Endothelial cell (in vitro differentiated cells): ENCODE results near the gene PERP. TPM values are rescaled to one million over a fixed set of nuclear protein-coding genes. Genes with fewer than 3 reads are reported as not detected.

Source experiments
- DNase-seq: peaks from one replicate; pipeline ENCODE4 v3.0.0; 2021; ENCODE audit warnings: low spot score
- H3K27ac Mint-ChIP-seq: one replicate; pipeline ENCODE4 v1.8.0; 2021; ENCODE audit warnings: mixed read lengths, inconsistent platforms; ENCODE audit not compliant: unreplicated experiment
- H3K27me3 Mint-ChIP-seq: one replicate; pipeline ENCODE4 v1.8.0; 2021; ENCODE audit warnings: mild to moderate bottlenecking, moderate library complexity, mixed read lengths, inconsistent platforms; ENCODE audit not compliant: unreplicated experiment
- H3K36me3 Mint-ChIP-seq: one replicate; pipeline ENCODE4 v1.8.0; 2021; ENCODE audit warnings: mild to moderate bottlenecking, low read depth, mixed read lengths, inconsistent platforms; ENCODE audit not compliant: unreplicated experiment
- H3K4me1 Mint-ChIP-seq: one replicate; pipeline ENCODE4 v1.8.0; 2021; ENCODE audit warnings: mild to moderate bottlenecking, mixed read lengths, inconsistent platforms; ENCODE audit not compliant: unreplicated experiment
- H3K4me3 Mint-ChIP-seq: one replicate; pipeline ENCODE4 v1.8.0; 2021; ENCODE audit warnings: mild to moderate bottlenecking, mixed read lengths, inconsistent platforms; ENCODE audit not compliant: unreplicated experiment
- H3K9me3 Mint-ChIP-seq: one replicate; pipeline ENCODE4 v1.8.0; 2021; ENCODE audit warnings: mixed read lengths, inconsistent platforms; ENCODE audit not compliant: unreplicated experiment
- CTCF ChIP-seq: fragments of 200-600 bp; sonication (generic); IDR thresholded peaks from one replicate; pipeline ENCODE4 v1.5.0; 2021; ENCODE audit warnings: antibody characterized with exemption; ENCODE audit not compliant: unreplicated experiment
- total RNA-seq: library from RNA; stranded (reverse); fragmentation: NEBNext Ultra II Directional; extraction: Animal tissue kit (Norgen Biotek cat#: 25700); gene quantifications from one replicate; pipeline ENCODE4 v1.2.1, GENCODE V29; 2021; ENCODE audit not compliant: unreplicated experiment

PERP gene
- total RNA-seq, 1 donor from 2014 or later: 11.4 TPM

- DNase-seq: no peak
- Mint-ChIP-seq H3K4me3 (no peak overlapping the region), H3K4me1 (peaks cover 2% of the 10 kb centered on the region), H3K27ac (no peak overlapping the region), H3K9me3 (no peaks in the 10 kb centered on the region), H3K36me3 (no peaks in the 10 kb centered on the region), H3K27me3 (no peaks in the 10 kb centered on the region)
- TF ChIP-seq CTCF: no peak
Observed at GRCh38 chr6:138098306-138098705, 8.9 kb downstream of the PERP start.

GRCh38 chr6:138094260-138094659 lies 13.0 kb downstream of the PERP start:
- Mint-ChIP-seq H3K27ac (no peak overlapping the region), H3K9me3 (no peaks in the 10 kb centered on the region)

GRCh38 chr6:138093632-138094031 lies 13.6 kb downstream of the PERP start:
- Mint-ChIP-seq H3K27ac (no peak overlapping the region), H3K27me3 (no peaks in the 10 kb centered on the region), H3K4me3 (no peak overlapping the region), H3K4me1 (peaks cover 3% of the 10 kb centered on the region), H3K36me3 (no peaks in the 10 kb centered on the region), H3K9me3 (no peaks in the 10 kb centered on the region)
- no peak for TF ChIP-seq CTCF
- DNase-seq: no peak

More at GRCh38 chr6:138094260-138094659, 13.0 kb downstream of the PERP start:
- no peaks in the 10 kb centered on the region for H3K27me3 Mint-ChIP-seq
- no peak for TF ChIP-seq CTCF
- no peaks in the 10 kb centered on the region for H3K36me3 Mint-ChIP-seq
- H3K4me3 Mint-ChIP-seq: no peak overlapping the region
- H3K4me1 Mint-ChIP-seq: peaks cover 3% of the 10 kb centered on the region
- DNase-seq: no peak

GRCh38 chr6:138092686-138093085 lies 14.5 kb downstream of the PERP start:
- Mint-ChIP-seq H3K27ac (no peak overlapping the region), H3K9me3 (no peaks in the 10 kb centered on the region), H3K27me3 (no peaks in the 10 kb centered on the region), H3K4me3 (no peak overlapping the region), H3K36me3 (no peaks in the 10 kb centered on the region), H3K4me1 (peaks cover 8% of the 10 kb centered on the region)
- no peak for TF ChIP-seq CTCF
- no peak for DNase-seq

- Mint-ChIP-seq H3K9me3 (no peaks in the 10 kb centered on the region), H3K36me3 (no peaks in the 10 kb centered on the region), H3K27me3 (no peaks in the 10 kb centered on the region), H3K27ac (no peak overlapping the region), H3K4me3 (no peak overlapping the region), H3K4me1 (peaks cover 8% of the 10 kb centered on the region)
- no peak for TF ChIP-seq CTCF
- no peak for DNase-seq
Observed at GRCh38 chr6:138089325-138089724, 17.9 kb downstream of the PERP start.
